Measurements from ENCODE around the gene SDK1.

DNA sequence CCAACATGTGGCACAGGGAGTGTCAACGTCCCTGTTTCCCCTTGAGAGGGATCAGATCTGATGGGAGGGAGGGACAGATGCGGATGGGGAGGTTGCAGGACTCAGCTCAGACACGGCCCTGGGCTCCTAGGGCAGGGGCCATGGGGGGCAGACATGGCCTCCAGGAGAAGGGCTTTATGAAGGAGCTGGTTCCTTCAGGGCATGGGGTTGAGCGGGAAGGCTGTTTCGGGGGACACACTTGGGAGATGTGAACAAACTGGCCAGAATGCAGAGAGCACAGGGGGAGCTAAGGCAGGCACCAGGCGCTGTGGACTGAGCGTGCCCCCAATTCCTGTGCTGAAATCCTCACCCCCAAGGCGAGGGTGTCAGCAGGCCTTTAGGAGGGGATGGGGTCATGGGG lies 799.1 kb downstream of the SDK1 start:
- TF ChIP-seq, protein P1, sequence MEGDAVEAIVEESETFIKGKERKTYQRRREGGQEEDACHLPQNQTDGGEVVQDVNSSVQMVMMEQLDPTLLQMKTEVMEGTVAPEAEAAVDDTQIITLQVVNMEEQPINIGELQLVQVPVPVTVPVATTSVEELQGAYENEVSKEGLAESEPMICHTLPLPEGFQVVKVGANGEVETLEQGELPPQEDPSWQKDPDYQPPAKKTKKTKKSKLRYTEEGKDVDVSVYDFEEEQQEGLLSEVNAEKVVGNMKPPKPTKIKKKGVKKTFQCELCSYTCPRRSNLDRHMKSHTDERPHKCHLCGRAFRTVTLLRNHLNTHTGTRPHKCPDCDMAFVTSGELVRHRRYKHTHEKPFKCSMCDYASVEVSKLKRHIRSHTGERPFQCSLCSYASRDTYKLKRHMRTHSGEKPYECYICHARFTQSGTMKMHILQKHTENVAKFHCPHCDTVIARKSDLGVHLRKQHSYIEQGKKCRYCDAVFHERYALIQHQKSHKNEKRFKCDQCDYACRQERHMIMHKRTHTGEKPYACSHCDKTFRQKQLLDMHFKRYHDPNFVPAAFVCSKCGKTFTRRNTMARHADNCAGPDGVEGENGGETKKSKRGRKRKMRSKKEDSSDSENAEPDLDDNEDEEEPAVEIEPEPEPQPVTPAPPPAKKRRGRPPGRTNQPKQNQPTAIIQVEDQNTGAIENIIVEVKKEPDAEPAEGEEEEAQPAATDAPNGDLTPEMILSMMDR (conservative IDR thresholded peaks at IDR 0.05; ENCODE audit: low read length): no peak
- TF ChIP-seq EZH2phosphoT487 (IDR thresholded peaks at IDR 0.05; ENCODE audit: borderline replicate concordance, low read depth, low read length): no peak

All from OCI-LY7 (cell line).